Upper lobe of left lung (tissue), 6 donors: ENCODE results near the gene LPAR2. TPM values are rescaled to one million over a fixed set of nuclear protein-coding genes. Genes with fewer than 3 reads are reported as not detected.
A peak's percentile ranks its signal among the peaks of the same experiment; 100 is the strongest.

ENCODE experiments used
- ATAC-seq, 2 donors: fragments of 200-7000 bp; cut with Tn5 transposase; one replicate each; pipeline ENCODE4 v1.9.1; 2022; ENCODE audit warnings: mild to moderate bottlenecking in 2 of 2, moderate library complexity in 2 of 2; ENCODE audit not compliant: low FRiP score in 2 of 2
- DNase-seq, 2 donors: peaks; one replicate each; pipeline ENCODE4 v3.0.0-alpha.2; 2019 to 2020
- H3K27ac ChIP-seq, 4 donors: fragments of 200-600 bp; sonication (generic); one replicate each; pipeline ENCODE4 v1.5.1; 2016 to 2019
- H3K27me3 ChIP-seq, 4 donors: fragments of 200-600 bp; sonication (generic); one replicate each; pipeline ENCODE4 v1.5.1; 2017 to 2019
- H3K36me3 ChIP-seq, 4 donors: fragments of 200-600 bp; sonication (generic); one replicate each; pipeline ENCODE4 v1.5.1; 2016 to 2019
- H3K4me1 ChIP-seq, 4 donors: fragments of 200-600 bp; sonication (generic); one replicate each; pipeline ENCODE4 v1.5.1; 2018 to 2019
- H3K4me3 ChIP-seq, 4 donors: fragments of 200-600 bp; sonication (generic); one replicate each; pipeline ENCODE4 v1.5.1; 2017 to 2019; ENCODE audit warnings: mild to moderate bottlenecking in 2 of 4, moderate library complexity in 1 of 4
- H3K9me3 ChIP-seq, 4 donors: fragments of 200-600 bp; sonication (generic); one replicate each; pipeline ENCODE4 v1.5.1; 2018 to 2019
- CTCF ChIP-seq, 6 experiments: fragments of 450-650 bp in 4 of 6; fragments of 200-600 bp in 2 of 6; sonication (generic) in 2 of 6; IDR thresholded peaks; one replicate each; pipeline ENCODE4 v1.5.1; 2016 to 2019; ENCODE audit warnings: antibody characterized with exemption in 6 of 6
- EP300 ChIP-seq, 4 donors: sonication (generic); formaldehyde crosslinking; IDR thresholded peaks; one replicate each; pipeline ENCODE4 v1.5.1; 2017; ENCODE audit warnings: antibody characterized with exemption in 4 of 4, control low read depth in 2 of 4
- POLR2A ChIP-seq, 4 donors: fragments of 450-650 bp; IDR thresholded peaks; one replicate each; pipeline ENCODE4 v1.5.1; 2016 to 2017; ENCODE audit warnings: antibody characterized with exemption in 4 of 4, mild to moderate bottlenecking in 2 of 4
- POLR2AphosphoS5 ChIP-seq, 2 donors: sonication (generic); formaldehyde crosslinking; IDR thresholded peaks; one replicate each; pipeline ENCODE4 v1.5.1; 2017; ENCODE audit warnings: antibody characterized with exemption in 2 of 2
- WGBS, 2 donors: methylation state at CpG; one replicate each; pipeline ENCODE4 v1.1.5; 2017 to 2018; 5-methylcytosine and 5-hydroxymethylcytosine counted together
- total RNA-seq, 6 donors: library from RNA; depleted of rRNA in 4 of 6; stranded (reverse); fragments of >200 nt in 4 of 6; gene quantifications; one replicate each; pipeline versions ENCODE4 v1.1.0 to v1.2.1, GENCODE V29; 2016 to 2021
- donor health status: DM: no; HTN: no; CAD: no; lungs with moderate emphysema.
- donor health status: DM: no; HTN: yes; CAD: no; lungs with severe emphysema.

Gene LPAR2
- total RNA-seq, 6 donors from 2014 or later, result 16.4 to 51.3 (median 24.1) TPM

DNA sequence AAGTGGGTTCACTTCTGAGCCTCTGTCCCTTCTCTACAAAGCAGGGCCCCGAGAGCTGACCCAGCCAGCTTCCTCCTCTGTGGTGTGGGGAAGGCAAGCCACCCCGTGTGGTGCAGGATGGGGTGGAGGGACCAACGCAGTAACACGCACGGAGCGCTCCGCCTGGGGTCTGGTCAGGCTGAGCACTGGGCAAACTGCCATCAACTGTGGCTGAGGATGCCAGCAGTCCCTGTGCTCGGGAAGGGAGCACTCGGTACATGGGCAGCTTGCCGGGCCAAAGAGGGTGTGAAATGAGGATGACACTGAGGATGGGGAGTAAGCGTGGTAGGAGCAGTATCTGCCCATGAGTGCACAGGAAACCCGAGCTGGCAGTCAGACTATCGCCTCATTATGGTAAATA lies 23.1 kb upstream of the LPAR2 start:
- WGBS, 2 donors, result 78 to 82% methylated on average over 11 to 13 of the region's 13 CpGs

GRCh38 chr19:19650331-19650730 lies 22.3 kb upstream of the LPAR2 start:
- H3K4me3 ChIP-seq, result no peak overlapping the region
- no peaks in the 10 kb centered on the region for H3K27me3 ChIP-seq
- TF ChIP-seq EP300 (IDR thresholded peaks at IDR 0.05), result no peak
- no peak for TF ChIP-seq POLR2AphosphoS5 (IDR thresholded peaks at IDR 0.05)
- TF ChIP-seq POLR2A (IDR thresholded peaks at IDR 0.05), result no peak
- no peak for TF ChIP-seq CTCF (IDR thresholded peaks at IDR 0.05)
- no peaks in the 10 kb centered on the region for H3K4me1 ChIP-seq
- WGBS, 2 donors, result 88 to 92% methylated on average over 5 to 7 of the region's 9 CpGs
- peak in 1 of 2 donors; percentile 59 for DNase-seq
- peaks cover 45 to 95% (median 91%) of the 10 kb centered on the region in 4 donors for H3K36me3 ChIP-seq
- no peaks in the 10 kb centered on the region for H3K9me3 ChIP-seq
- no peak overlapping the region for H3K27ac ChIP-seq
- ATAC-seq, result no peak

More for the DNA sequence above, 23.1 kb upstream of the LPAR2 start:
- DNase-seq (peak in 1 of 2 donors; percentile 45), ATAC-seq (no peak)
- Histone ChIP-seq H3K4me1 (no peaks in the 10 kb centered on the region), H3K9me3 (no peaks in the 10 kb centered on the region), H3K27ac (no peak overlapping the region), H3K36me3 (peaks cover 48 to 95% (median 91%) of the 10 kb centered on the region in 4 donors), H3K4me3 (no peak overlapping the region), H3K27me3 (no peaks in the 10 kb centered on the region)
- TF ChIP-seq POLR2A (IDR thresholded peaks at IDR 0.05), result no peak
- no peak for TF ChIP-seq CTCF (IDR thresholded peaks at IDR 0.05)
- no peak for TF ChIP-seq POLR2AphosphoS5 (IDR thresholded peaks at IDR 0.05)

- Histone ChIP-seq H3K4me3 (no peak overlapping the region), H3K9me3 (no peaks in the 10 kb centered on the region), H3K27me3 (no peaks in the 10 kb centered on the region), H3K4me1 (no peaks in the 10 kb centered on the region), H3K27ac (no peak overlapping the region), H3K36me3 (peaks cover 41 to 93% (median 89%) of the 10 kb centered on the region in 4 donors)
- ATAC-seq, result no peak
- peak in 1 of 2 donors; percentile 74 for DNase-seq
- no peak for TF ChIP-seq CTCF (IDR thresholded peaks at IDR 0.05)
- no peak for TF ChIP-seq EP300 (IDR thresholded peaks at IDR 0.05)
- no peak for TF ChIP-seq POLR2AphosphoS5 (IDR thresholded peaks at IDR 0.05)
- TF ChIP-seq POLR2A (IDR thresholded peaks at IDR 0.05), result no peak
- WGBS, 2 donors, result 92 to 96% methylated on average over 19 to 20 of the region's 22 CpGs
Measured at GRCh38 chr19:19649580-19649995, 21.6 kb upstream of the LPAR2 start.

GRCh38 chr19:19649155-19649554 lies 21.1 kb upstream of the LPAR2 start:
- Histone ChIP-seq H3K4me3 (no peak overlapping the region), H3K4me1 (peaks cover 0 to 2% (median 0%) of the 10 kb centered on the region in 4 donors), H3K9me3 (no peaks in the 10 kb centered on the region), H3K27ac (no peak overlapping the region), H3K36me3 (peaks cover 37 to 92% (median 84%) of the 10 kb centered on the region in 4 donors), H3K27me3 (no peaks in the 10 kb centered on the region)
- WGBS, 2 donors, result 85 to 87% methylated on average over 5 to 6 of the region's 6 CpGs
- ATAC-seq (no peak), DNase-seq (no peak)
- TF ChIP-seq CTCF (IDR thresholded peaks at IDR 0.05), result no peak
- TF ChIP-seq POLR2A (IDR thresholded peaks at IDR 0.05), result no peak
- TF ChIP-seq EP300 (IDR thresholded peaks at IDR 0.05), result no peak
- no peak for TF ChIP-seq POLR2AphosphoS5 (IDR thresholded peaks at IDR 0.05)
